Mucosa of descending colon (tissue), 3 donors: ENCODE data around the gene CEP126. TPM values are rescaled to one million over a fixed set of nuclear protein-coding genes. Genes with fewer than 3 reads are reported as not detected.

Experiments used
- ATAC-seq: fragments of 200-7000 bp; cut with Tn5 transposase; one replicate; pipeline ENCODE4 v1.9.1; 2020; ENCODE audit warnings: mild to moderate bottlenecking, moderate library complexity
- DNase-seq, 3 donors: peaks; one replicate each; pipeline ENCODE4 v3.0.0-alpha.2; 2020
- H3K36me3 ChIP-seq: fragments of 200-600 bp; one replicate; pipeline ENCODE4 v1.8.0; 2021; ENCODE audit warnings: low read depth, mild to moderate bottlenecking
- H3K4me1 ChIP-seq: fragments of 200-600 bp; one replicate; pipeline ENCODE4 v1.8.0; 2021; ENCODE audit warnings: low read depth, mild to moderate bottlenecking
- H3K4me3 ChIP-seq: fragments of 200-600 bp; one replicate; pipeline ENCODE4 v1.8.0; 2021; ENCODE audit warnings: mild to moderate bottlenecking
- H3K9me3 ChIP-seq: fragments of 200-600 bp; one replicate; pipeline ENCODE4 v1.8.0; 2021; ENCODE audit warnings: mild to moderate bottlenecking
- CTCF ChIP-seq: fragments of 200-600 bp; IDR thresholded peaks from one replicate; pipeline ENCODE4 v1.8.0; 2022; ENCODE audit warnings: antibody characterized with exemption, mild to moderate bottlenecking
- intact Hi-C, 2 donors: fragments of 100-400 bp; cut with DNase I in 1 of 2; cut with micrococcal nuclease in 1 of 2; formaldehyde crosslinking; loops; one replicate each; pipeline versions ENCODE4 v1.11.0 to v1.11.1; 2022; cut with DNase I, micrococcal nuclease
- total RNA-seq, 3 donors: library from RNA; stranded (reverse); fragmentation: NEBNext Ultra II Directional in 2 of 3; extraction: Animal tissue kit (Norgen Biotek cat#: 25700) in 2 of 3; gene quantifications; one replicate each; pipeline versions ENCODE4 v1.2.1 to v1.2.4, GENCODE V29; 2021 to 2023
- donor health status: DM: no; HTN: no; CAD: no; lungs with moderate emphysema.
- donor health status: DM: no; HTN: no; CAD: no.
- donor health status: DM: no; HTN: yes; CAD: no.

Gene CEP126
- total RNA-seq, 3 donors from 2014 or later: 3.7 to 7.4 (median 4.1) TPM

GRCh38 chr11:101894505-101894904 lies 20.3 kb upstream of the CEP126 start:
- no peak overlapping the region for H3K4me3 ChIP-seq
- intact Hi-C loops: loop anchor here in 1 of 2 donors (5.0 kb wide), 1 partner anchor 68 kb away; no protein-coding TSS in a partner anchor
- ATAC-seq (no peak), DNase-seq (no peak)
- no peaks in the 10 kb centered on the region for H3K9me3 ChIP-seq
- no peak for TF ChIP-seq CTCF
- H3K36me3 ChIP-seq: no peaks in the 10 kb centered on the region
- no peaks in the 10 kb centered on the region for H3K4me1 ChIP-seq

- intact Hi-C loops: no loop called here
- H3K4me1 ChIP-seq: no peaks in the 10 kb centered on the region
- no peaks in the 10 kb centered on the region for H3K36me3 ChIP-seq
- DNase-seq (no peak), ATAC-seq (no peak)
- H3K9me3 ChIP-seq: no peaks in the 10 kb centered on the region
- no peak for TF ChIP-seq CTCF
- H3K4me3 ChIP-seq: no peak overlapping the region
Observed at GRCh38 chr11:101907815-101908214, 7.0 kb upstream of the CEP126 start.

- Histone ChIP-seq H3K4me3 (no peak overlapping the region), H3K4me1 (peaks cover 7% of the 10 kb centered on the region), H3K36me3 (no peaks in the 10 kb centered on the region), H3K9me3 (no peaks in the 10 kb centered on the region)
- no peak for TF ChIP-seq CTCF
- intact Hi-C loops: no loop called here
- DNase-seq: no peak
- no peak for ATAC-seq
Observed at GRCh38 chr11:101909087-101909486, 5.7 kb upstream of the CEP126 start.

- intact Hi-C loops: no loop called here
- peaks cover 19% of the 10 kb centered on the region for H3K4me1 ChIP-seq
- no peaks in the 10 kb centered on the region for H3K36me3 ChIP-seq
- no peak for TF ChIP-seq CTCF
- peak; percentile 48 for ATAC-seq
- H3K9me3 ChIP-seq: no peaks in the 10 kb centered on the region
- DNase-seq: peak in 1 of 3 donors; percentile 27
- no peak overlapping the region for H3K4me3 ChIP-seq
Observed at GRCh38 chr11:101912823-101913284, 2.0 kb upstream of the CEP126 start.

GRCh38 chr11:101913656-101914055 lies 1.2 kb upstream of the CEP126 start:
- Histone ChIP-seq H3K36me3 (no peaks in the 10 kb centered on the region), H3K4me3 (no peak overlapping the region), H3K4me1 (peaks cover 19% of the 10 kb centered on the region), H3K9me3 (no peaks in the 10 kb centered on the region)
- TF ChIP-seq CTCF: no peak
- intact Hi-C loops: no loop called here
- no peak for DNase-seq
- ATAC-seq: no peak

GRCh38 chr11:101914341-101914737 lies 471 bp upstream of the CEP126 start:
- no peak overlapping the region for H3K4me3 ChIP-seq
- intact Hi-C loops: no loop called here
- no peak for ATAC-seq
- no peaks in the 10 kb centered on the region for H3K36me3 ChIP-seq
- H3K4me1 ChIP-seq: peaks cover 19% of the 10 kb centered on the region
- DNase-seq: no peak
- H3K9me3 ChIP-seq: no peaks in the 10 kb centered on the region
- no peak for TF ChIP-seq CTCF
